ENCODE measurements around the gene ABHD17B. TPM values are rescaled to one million over a fixed set of nuclear protein-coding genes. Genes with fewer than 3 reads are reported as not detected.

Gene ABHD17B
- total RNA-seq, 5 donors from 2014 or later (not counting 1 experiment from before 2014, with no cell fraction given): 16.0 to 23.7 (median 19.7) TPM

GRCh38 chr9:71859939-71860338 is 51.1 kb downstream of the ABHD17B start:
- peaks cover 13% of the 10 kb centered on the region for H3K9me3 ChIP-seq
- Mint-ChIP-seq H3K4me1 (peaks cover 0 to 2% (median 0%) of the 10 kb centered on the region in 3 donors), H3K36me3 (peaks cover 37% of the 10 kb centered on the region), H3K27ac (no peak overlapping the region), H3K9me3 (peaks cover 9 to 20% (median 19%) of the 10 kb centered on the region in 3 donors), H3K4me3 (no peak overlapping the region), H3K27me3 (no peaks in the 10 kb centered on the region)
- POLR2A ChIA-PET: no interaction called here
- no CpG with 5 or more reads among the region's 3 CpGs for WGBS (ENCODE audit: insufficient coverage)
- H3K27ac ChIP-seq (ENCODE audit: low read length): no peak overlapping the region
- no peaks in the 10 kb centered on the region for H3K36me3 ChIP-seq (ENCODE audit: control insufficient read depth in 2 of 2, extremely low read depth in 1 of 2, insufficient read depth in 1 of 2, low read length in 1 of 2)
- no peak for ATAC-seq (replicated peaks in 1 of 4)
- CTCF ChIA-PET: interaction anchor here in 1 of 2 donors (0.6 to 0.8 kb wide), 2 partner anchors 24 to 1255 kb away, joined by 3 to 4 read pairs; no protein-coding TSS in a partner anchor
- H3K4me3 ChIP-seq (ENCODE audit: control insufficient read depth in 1 of 2, extremely low read depth in 1 of 2, low read length in 1 of 2): no peak overlapping the region
- no peak for DNase-seq
- no peaks in the 10 kb centered on the region for H3K27me3 ChIP-seq (replicated peaks in 1 of 2; ENCODE audit: control insufficient read depth in 2 of 2, extremely low read depth in 1 of 2, insufficient read depth in 2 of 2, low read length in 1 of 2)
- H3K4me1 ChIP-seq (ENCODE audit: control insufficient read depth in 1 of 2, extremely low read depth in 1 of 2, insufficient read depth in 2 of 2, low read length in 2 of 2): no peaks in the 10 kb centered on the region

DNA sequence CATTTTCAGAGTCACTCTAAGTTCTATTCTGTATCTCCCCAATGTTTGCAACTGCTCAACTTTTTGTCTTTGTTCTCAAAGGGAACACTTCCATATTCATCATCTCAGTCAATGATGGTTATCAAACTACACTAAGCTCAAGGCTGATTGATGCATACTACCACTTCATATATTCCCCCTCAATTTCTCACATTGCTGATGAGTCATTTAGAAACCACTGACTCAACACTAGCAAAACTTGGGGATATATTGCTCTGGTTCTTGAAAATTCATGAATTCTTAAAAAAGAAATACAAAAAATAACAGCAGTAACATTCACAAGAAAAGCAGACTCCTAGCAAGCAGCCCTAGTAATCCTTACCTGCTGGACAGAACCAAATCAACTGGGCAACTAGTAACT is 52.2 kb downstream of the ABHD17B start:
- Mint-ChIP-seq H3K4me3 (no peak overlapping the region), H3K36me3 (peaks cover 30% of the 10 kb centered on the region), H3K9me3 (peaks cover 9 to 20% (median 19%) of the 10 kb centered on the region in 3 donors), H3K27ac (no peak overlapping the region), H3K27me3 (no peaks in the 10 kb centered on the region), H3K4me1 (peaks cover 0 to 2% (median 0%) of the 10 kb centered on the region in 3 donors)
- Histone ChIP-seq H3K36me3 (ENCODE audit: control insufficient read depth in 2 of 2, extremely low read depth in 1 of 2, insufficient read depth in 1 of 2, low read length in 1 of 2) (no peaks in the 10 kb centered on the region), H3K27me3 (replicated peaks in 1 of 2; ENCODE audit: control insufficient read depth in 2 of 2, extremely low read depth in 1 of 2, insufficient read depth in 2 of 2, low read length in 1 of 2) (no peaks in the 10 kb centered on the region), H3K27ac (ENCODE audit: low read length) (no peak overlapping the region), H3K4me1 (ENCODE audit: control insufficient read depth in 1 of 2, extremely low read depth in 1 of 2, insufficient read depth in 2 of 2, low read length in 2 of 2) (no peaks in the 10 kb centered on the region), H3K4me3 (ENCODE audit: control insufficient read depth in 1 of 2, extremely low read depth in 1 of 2, low read length in 1 of 2) (no peak overlapping the region), H3K9me3 (peaks cover 13% of the 10 kb centered on the region)
- no peak for ATAC-seq (replicated peaks in 1 of 4)
- ChIA-PET POLR2A (no interaction called here), CTCF (no interaction called here)
- DNase-seq: no peak

GRCh38 chr9:71858102-71858798 is 52.7 kb downstream of the ABHD17B start:
- H3K9me3 Mint-ChIP-seq: peaks cover 9 to 20% (median 19%) of the 10 kb centered on the region in 3 donors
- CTCF ChIA-PET: interaction anchor here in 1 of 2 donors (0.7 kb wide), 1 partner anchor 206 kb away, joined by 4 read pairs; no protein-coding TSS in a partner anchor
- DNase-seq (no peak), ATAC-seq (replicated peaks in 1 of 4) (no peak)
- POLR2A ChIA-PET: no interaction called here
- H3K4me1 Mint-ChIP-seq: peaks cover 0 to 2% (median 0%) of the 10 kb centered on the region in 3 donors
- H3K36me3 Mint-ChIP-seq: peaks cover 24% of the 10 kb centered on the region
- no CpG with 5 or more reads among the region's 2 CpGs for WGBS (ENCODE audit: insufficient coverage)
- H3K36me3 ChIP-seq (ENCODE audit: control insufficient read depth in 2 of 2, extremely low read depth in 1 of 2, insufficient read depth in 1 of 2, low read length in 1 of 2): no peaks in the 10 kb centered on the region
- H3K4me3 ChIP-seq (ENCODE audit: control insufficient read depth in 1 of 2, extremely low read depth in 1 of 2, low read length in 1 of 2): no peak overlapping the region
- H3K27ac ChIP-seq (ENCODE audit: low read length): no peak overlapping the region
- peaks cover 13% of the 10 kb centered on the region for H3K9me3 ChIP-seq
- no peaks in the 10 kb centered on the region for H3K27me3 Mint-ChIP-seq
- H3K27me3 ChIP-seq (replicated peaks in 1 of 2; ENCODE audit: control insufficient read depth in 2 of 2, extremely low read depth in 1 of 2, insufficient read depth in 2 of 2, low read length in 1 of 2): no peaks in the 10 kb centered on the region
- no peaks in the 10 kb centered on the region for H3K4me1 ChIP-seq (ENCODE audit: control insufficient read depth in 1 of 2, extremely low read depth in 1 of 2, insufficient read depth in 2 of 2, low read length in 2 of 2)
- H3K27ac Mint-ChIP-seq: no peak overlapping the region
- no peak overlapping the region for H3K4me3 Mint-ChIP-seq

DNA sequence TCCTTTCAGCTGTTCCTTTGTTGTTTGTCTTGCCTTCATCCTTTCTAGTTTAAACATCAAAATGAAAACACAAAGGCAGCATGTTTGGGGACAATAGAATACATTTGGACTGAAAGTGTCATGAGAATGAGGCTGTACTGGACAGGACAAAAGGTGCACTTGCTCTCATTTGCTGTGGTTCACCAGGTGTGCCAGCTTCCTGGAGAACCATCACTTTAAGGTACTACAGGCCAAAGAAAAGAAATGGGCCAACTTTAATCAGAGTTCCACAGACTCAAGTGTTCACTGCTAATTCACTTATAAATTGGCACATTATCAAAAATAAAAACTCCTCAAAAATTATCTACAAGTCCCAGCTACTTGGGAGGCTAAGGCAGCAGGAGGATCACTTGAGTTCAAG is 53.8 kb downstream of the ABHD17B start:
- peaks cover 19% of the 10 kb centered on the region for H3K36me3 Mint-ChIP-seq
- no peaks in the 10 kb centered on the region for H3K36me3 ChIP-seq (ENCODE audit: control insufficient read depth in 2 of 2, extremely low read depth in 1 of 2, insufficient read depth in 1 of 2, low read length in 1 of 2)
- ATAC-seq (replicated peaks in 1 of 4) (no peak), DNase-seq (no peak)
- no peaks in the 10 kb centered on the region for H3K4me1 ChIP-seq (ENCODE audit: control insufficient read depth in 1 of 2, extremely low read depth in 1 of 2, insufficient read depth in 2 of 2, low read length in 2 of 2)
- no peaks in the 10 kb centered on the region for H3K27me3 ChIP-seq (replicated peaks in 1 of 2; ENCODE audit: control insufficient read depth in 2 of 2, extremely low read depth in 1 of 2, insufficient read depth in 2 of 2, low read length in 1 of 2)
- H3K4me3 ChIP-seq (ENCODE audit: control insufficient read depth in 1 of 2, extremely low read depth in 1 of 2, low read length in 1 of 2): no peak overlapping the region
- no peak overlapping the region for H3K27ac Mint-ChIP-seq
- H3K27me3 Mint-ChIP-seq: no peaks in the 10 kb centered on the region
- ChIA-PET POLR2A (interaction anchor here in 1 of 2 donors (0.6 kb wide), 1 partner anchor 17 kb away, joined by 3 read pairs; no protein-coding TSS in a partner anchor), CTCF (no interaction called here)
- H3K27ac ChIP-seq (ENCODE audit: low read length): no peak overlapping the region
- H3K9me3 ChIP-seq: peaks cover 13% of the 10 kb centered on the region
- H3K4me1 Mint-ChIP-seq: peaks cover 0 to 2% (median 0%) of the 10 kb centered on the region in 3 donors
- peaks cover 9 to 20% (median 19%) of the 10 kb centered on the region in 3 donors for H3K9me3 Mint-ChIP-seq
- H3K4me3 Mint-ChIP-seq: no peak overlapping the region

DNA sequence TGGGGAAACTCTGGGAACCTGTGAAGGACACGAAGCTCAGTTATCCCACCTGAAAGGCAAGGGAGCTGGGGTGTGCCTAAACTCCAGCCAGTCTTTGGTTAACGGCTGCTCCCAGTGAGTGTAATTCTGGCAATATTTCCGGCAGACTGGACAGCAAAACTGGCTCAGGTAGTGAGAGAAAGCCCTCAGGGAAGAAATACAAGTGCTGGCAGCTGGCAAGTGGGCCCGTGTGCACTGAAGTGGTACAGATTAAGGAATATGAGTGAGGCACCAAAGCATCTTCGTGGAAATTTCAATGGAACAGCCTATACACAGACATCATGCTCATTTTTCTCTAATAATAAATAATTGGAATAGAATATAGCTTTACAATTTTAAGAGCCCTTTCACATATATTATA is 56.2 kb downstream of the ABHD17B start:
- 96% methylated on average over 3 of the region's 5 CpGs for WGBS (ENCODE audit: insufficient coverage)
- Mint-ChIP-seq H3K4me1 (peaks cover 0 to 2% (median 0%) of the 10 kb centered on the region in 3 donors), H3K27ac (no peak overlapping the region), H3K27me3 (no peaks in the 10 kb centered on the region), H3K36me3 (peaks cover 11% of the 10 kb centered on the region), H3K9me3 (peaks cover 5 to 8% (median 7%) of the 10 kb centered on the region in 3 donors), H3K4me3 (no peak overlapping the region)
- Histone ChIP-seq H3K9me3 (peaks cover 2% of the 10 kb centered on the region), H3K36me3 (ENCODE audit: control insufficient read depth in 2 of 2, extremely low read depth in 1 of 2, insufficient read depth in 1 of 2, low read length in 1 of 2) (no peaks in the 10 kb centered on the region), H3K27me3 (replicated peaks in 1 of 2; ENCODE audit: control insufficient read depth in 2 of 2, extremely low read depth in 1 of 2, insufficient read depth in 2 of 2, low read length in 1 of 2) (no peaks in the 10 kb centered on the region), H3K27ac (ENCODE audit: low read length) (no peak overlapping the region), H3K4me3 (ENCODE audit: control insufficient read depth in 1 of 2, extremely low read depth in 1 of 2, low read length in 1 of 2) (no peak overlapping the region), H3K4me1 (ENCODE audit: control insufficient read depth in 1 of 2, extremely low read depth in 1 of 2, insufficient read depth in 2 of 2, low read length in 2 of 2) (no peaks in the 10 kb centered on the region)
- no peak for DNase-seq
- CTCF ChIA-PET: no interaction called here
- ATAC-seq (replicated peaks in 1 of 4): no peak
- POLR2A ChIA-PET: no interaction called here

GRCh38 chr9:71853084-71853483 is 57.9 kb downstream of the ABHD17B start:
- H3K36me3 Mint-ChIP-seq: peaks cover 7% of the 10 kb centered on the region
- H3K4me1 Mint-ChIP-seq: no peaks in the 10 kb centered on the region
- no peak for DNase-seq
- Histone ChIP-seq H3K36me3 (ENCODE audit: control insufficient read depth in 2 of 2, extremely low read depth in 1 of 2, insufficient read depth in 1 of 2, low read length in 1 of 2) (no peaks in the 10 kb centered on the region), H3K4me3 (ENCODE audit: control insufficient read depth in 1 of 2, extremely low read depth in 1 of 2, low read length in 1 of 2) (no peak overlapping the region), H3K9me3 (no peaks in the 10 kb centered on the region), H3K4me1 (ENCODE audit: control insufficient read depth in 1 of 2, extremely low read depth in 1 of 2, insufficient read depth in 2 of 2, low read length in 2 of 2) (no peaks in the 10 kb centered on the region), H3K27me3 (replicated peaks in 1 of 2; ENCODE audit: control insufficient read depth in 2 of 2, extremely low read depth in 1 of 2, insufficient read depth in 2 of 2, low read length in 1 of 2) (no peaks in the 10 kb centered on the region), H3K27ac (ENCODE audit: low read length) (no peak overlapping the region)
- ChIA-PET CTCF (interaction anchor here in 1 of 2 donors (0.5 kb wide), 1 partner anchor 420 kb away, joined by 5 read pairs; no protein-coding TSS in a partner anchor), POLR2A (interaction anchor here (0.6 to 1.1 kb wide), 3 partner anchors 10 to 98 kb away, joined by 4 to 5 read pairs (median 4); no protein-coding TSS in a partner anchor)
- H3K27me3 Mint-ChIP-seq: no peaks in the 10 kb centered on the region
- H3K9me3 Mint-ChIP-seq: peaks cover 0 to 2% (median 0%) of the 10 kb centered on the region in 3 donors
- ATAC-seq (replicated peaks in 1 of 4): no peak
- WGBS (ENCODE audit: insufficient coverage): no CpG with 5 or more reads among the region's 1 CpG
- no peak overlapping the region for H3K4me3 Mint-ChIP-seq
- no peak overlapping the region for H3K27ac Mint-ChIP-seq

Data from T-cell (primary cell).